ENCODE data around the gene SCAMP2.
A peak's percentile ranks its signal among the peaks of the same experiment; 100 is the strongest.

The SCAMP2 gene

GRCh38 chr15:74884428-74885223 lies 11.5 kb upstream of the SCAMP2 start:
- no peaks in the 10 kb centered on the region for H3K36me3 Mint-ChIP-seq (ENCODE audit: low read depth)

GRCh38 chr15:74882528-74882927 lies 9.4 kb upstream of the SCAMP2 start:
- H3K4me1 Mint-ChIP-seq (ENCODE audit: low read depth) = peaks cover 5% of the 10 kb centered on the region
- no peaks in the 10 kb centered on the region for H3K36me3 Mint-ChIP-seq (ENCODE audit: low read depth)
- no peaks in the 10 kb centered on the region for H3K27me3 Mint-ChIP-seq (ENCODE audit: low read depth)
- H3K9me3 Mint-ChIP-seq = peaks cover 5% of the 10 kb centered on the region
- H3K27ac Mint-ChIP-seq = no peak overlapping the region
- no peak overlapping the region for H3K4me3 Mint-ChIP-seq
- DNase-seq (ENCODE audit: low spot score) = no peak

More at GRCh38 chr15:74884428-74885223, 11.5 kb upstream of the SCAMP2 start:
- DNase-seq (ENCODE audit: low spot score) = no peak
- Mint-ChIP-seq H3K4me1 (ENCODE audit: low read depth) (peaks cover 17% of the 10 kb centered on the region), H3K4me3 (no peak overlapping the region), H3K27ac (no peak overlapping the region), H3K9me3 (peaks cover 5% of the 10 kb centered on the region), H3K27me3 (ENCODE audit: low read depth) (no peaks in the 10 kb centered on the region)

- Mint-ChIP-seq H3K27ac (no peak overlapping the region), H3K36me3 (ENCODE audit: low read depth) (no peaks in the 10 kb centered on the region), H3K4me1 (ENCODE audit: low read depth) (peaks cover 11% of the 10 kb centered on the region), H3K27me3 (ENCODE audit: low read depth) (peaks cover 3% of the 10 kb centered on the region), H3K4me3 (no peak overlapping the region), H3K9me3 (peaks cover 5% of the 10 kb centered on the region)
- DNase-seq (ENCODE audit: low spot score) = no peak
Measured at GRCh38 chr15:74878273-74878672, 5.1 kb upstream of the SCAMP2 start.

- no peak for DNase-seq (ENCODE audit: low spot score)
- H3K4me3 Mint-ChIP-seq = peak overlapping the region; percentile 99
- peak overlapping the region; percentile 92 for H3K27ac Mint-ChIP-seq
- peaks cover 28% of the 10 kb centered on the region for H3K36me3 Mint-ChIP-seq (ENCODE audit: low read depth)
- peaks cover 38% of the 10 kb centered on the region for H3K4me1 Mint-ChIP-seq (ENCODE audit: low read depth)
- peaks cover 3% of the 10 kb centered on the region for H3K27me3 Mint-ChIP-seq (ENCODE audit: low read depth)
- H3K9me3 Mint-ChIP-seq = no peaks in the 10 kb centered on the region
Measured at GRCh38 chr15:74873756-74874424, 725 bp upstream of the SCAMP2 start.

- Mint-ChIP-seq H3K27me3 (ENCODE audit: low read depth) (peaks cover 3% of the 10 kb centered on the region), H3K36me3 (ENCODE audit: low read depth) (peaks cover 36% of the 10 kb centered on the region), H3K4me1 (ENCODE audit: low read depth) (peaks cover 46% of the 10 kb centered on the region), H3K9me3 (peaks cover 6% of the 10 kb centered on the region), H3K4me3 (peak overlapping the region; percentile 99), H3K27ac (peak overlapping the region; percentile 92)
- DNase-seq (ENCODE audit: low spot score) = no peak
Measured at GRCh38 chr15:74872702-74873035, 496 bp downstream of the SCAMP2 start.

GRCh38 chr15:74870436-74871215 lies 2.5 kb downstream of the SCAMP2 start:
- Mint-ChIP-seq H3K9me3 (peaks cover 7% of the 10 kb centered on the region), H3K36me3 (ENCODE audit: low read depth) (peaks cover 50% of the 10 kb centered on the region), H3K27ac (peak overlapping the region; percentile 94), H3K4me1 (ENCODE audit: low read depth) (peaks cover 61% of the 10 kb centered on the region), H3K4me3 (peak overlapping the region; percentile 99), H3K27me3 (ENCODE audit: low read depth) (no peaks in the 10 kb centered on the region)
- no peak for DNase-seq (ENCODE audit: low spot score)

- peak; percentile 63 for DNase-seq (ENCODE audit: low spot score)
- Mint-ChIP-seq H3K36me3 (ENCODE audit: low read depth) (peaks cover 55% of the 10 kb centered on the region), H3K27ac (peak overlapping the region; percentile 94), H3K4me3 (peak overlapping the region; percentile 99), H3K4me1 (ENCODE audit: low read depth) (peaks cover 64% of the 10 kb centered on the region), H3K9me3 (peaks cover 7% of the 10 kb centered on the region), H3K27me3 (ENCODE audit: low read depth) (no peaks in the 10 kb centered on the region)
Measured at GRCh38 chr15:74869726-74870407, 3.3 kb downstream of the SCAMP2 start.

- Mint-ChIP-seq H3K9me3 (peaks cover 7% of the 10 kb centered on the region), H3K4me3 (peak overlapping the region; percentile 99), H3K4me1 (ENCODE audit: low read depth) (peaks cover 66% of the 10 kb centered on the region), H3K27ac (peak overlapping the region; percentile 94), H3K27me3 (ENCODE audit: low read depth) (no peaks in the 10 kb centered on the region), H3K36me3 (ENCODE audit: low read depth) (peaks cover 59% of the 10 kb centered on the region)
- no peak for DNase-seq (ENCODE audit: low spot score)
Measured at GRCh38 chr15:74869372-74869725, 3.8 kb downstream of the SCAMP2 start.

- Mint-ChIP-seq H3K27me3 (ENCODE audit: low read depth) (no peaks in the 10 kb centered on the region), H3K9me3 (peaks cover 7% of the 10 kb centered on the region), H3K4me1 (ENCODE audit: low read depth) (peaks cover 65% of the 10 kb centered on the region), H3K36me3 (ENCODE audit: low read depth) (peaks cover 63% of the 10 kb centered on the region), H3K4me3 (peak overlapping the region; percentile 84), H3K27ac (peak overlapping the region; percentile 84)
- DNase-seq (ENCODE audit: low spot score) = no peak
Measured at GRCh38 chr15:74868059-74868458, 5.1 kb downstream of the SCAMP2 start.

- Mint-ChIP-seq H3K4me1 (ENCODE audit: low read depth) (peaks cover 61% of the 10 kb centered on the region), H3K9me3 (peaks cover 7% of the 10 kb centered on the region), H3K27me3 (ENCODE audit: low read depth) (no peaks in the 10 kb centered on the region), H3K27ac (peak overlapping the region; percentile 84), H3K4me3 (peak overlapping the region; percentile 84), H3K36me3 (ENCODE audit: low read depth) (peaks cover 59% of the 10 kb centered on the region)
- no peak for DNase-seq (ENCODE audit: low spot score)
Measured at GRCh38 chr15:74867466-74868038, 5.6 kb downstream of the SCAMP2 start.

- H3K9me3 Mint-ChIP-seq = peaks cover 7% of the 10 kb centered on the region
Measured at GRCh38 chr15:74866090-74866489, 7.1 kb downstream of the SCAMP2 start.

GRCh38 chr15:74865316-74865715 lies 7.8 kb downstream of the SCAMP2 start:
- Mint-ChIP-seq H3K36me3 (ENCODE audit: low read depth) (peaks cover 47% of the 10 kb centered on the region), H3K27me3 (ENCODE audit: low read depth) (no peaks in the 10 kb centered on the region), H3K4me3 (peak overlapping the region; percentile 60), H3K9me3 (peaks cover 7% of the 10 kb centered on the region), H3K4me1 (ENCODE audit: low read depth) (peaks cover 51% of the 10 kb centered on the region), H3K27ac (peak overlapping the region; percentile 72)
- DNase-seq (ENCODE audit: low spot score) = no peak

More at GRCh38 chr15:74866090-74866489, 7.1 kb downstream of the SCAMP2 start:
- Mint-ChIP-seq H3K36me3 (ENCODE audit: low read depth) (peaks cover 55% of the 10 kb centered on the region), H3K27me3 (ENCODE audit: low read depth) (no peaks in the 10 kb centered on the region), H3K4me3 (peak overlapping the region; percentile 60), H3K4me1 (ENCODE audit: low read depth) (peaks cover 58% of the 10 kb centered on the region), H3K27ac (peak overlapping the region; percentile 32)
- DNase-seq (ENCODE audit: low spot score) = no peak

- Mint-ChIP-seq H3K4me1 (ENCODE audit: low read depth) (peaks cover 44% of the 10 kb centered on the region), H3K27me3 (ENCODE audit: low read depth) (no peaks in the 10 kb centered on the region), H3K36me3 (ENCODE audit: low read depth) (peaks cover 37% of the 10 kb centered on the region), H3K4me3 (peak overlapping the region; percentile 18), H3K27ac (peak overlapping the region; percentile 58), H3K9me3 (peaks cover 7% of the 10 kb centered on the region)
- DNase-seq (ENCODE audit: low spot score) = no peak
Measured at GRCh38 chr15:74864296-74864695, 8.9 kb downstream of the SCAMP2 start.
